ENCODE results near the gene ASXL1.

Gene ASXL1

GRCh38 chr20:32443386-32443974 is 85.3 kb downstream of the ASXL1 start:
- H4K20me1 ChIP-seq (ENCODE audit: insufficient read depth, low read length): no peaks in the 10 kb centered on the region
- H3K79me2 ChIP-seq (ENCODE audit: insufficient read depth, low read length): no peaks in the 10 kb centered on the region
- H3F3A ChIP-seq (ENCODE audit: insufficient read depth, low read length): no peaks in the 10 kb centered on the region
- H3K27ac ChIP-seq (ENCODE audit: low read depth, low read length, poor library complexity, severe bottlenecking): no peak overlapping the region
- H3K4me1 ChIP-seq (ENCODE audit: insufficient read depth, low read length, severe bottlenecking): no peaks in the 10 kb centered on the region
- no peak overlapping the region for H2AFZ ChIP-seq (ENCODE audit: low read length)
- H3K9ac ChIP-seq (ENCODE audit: low read length): no peak overlapping the region
- TF ChIP-seq, protein P1, sequence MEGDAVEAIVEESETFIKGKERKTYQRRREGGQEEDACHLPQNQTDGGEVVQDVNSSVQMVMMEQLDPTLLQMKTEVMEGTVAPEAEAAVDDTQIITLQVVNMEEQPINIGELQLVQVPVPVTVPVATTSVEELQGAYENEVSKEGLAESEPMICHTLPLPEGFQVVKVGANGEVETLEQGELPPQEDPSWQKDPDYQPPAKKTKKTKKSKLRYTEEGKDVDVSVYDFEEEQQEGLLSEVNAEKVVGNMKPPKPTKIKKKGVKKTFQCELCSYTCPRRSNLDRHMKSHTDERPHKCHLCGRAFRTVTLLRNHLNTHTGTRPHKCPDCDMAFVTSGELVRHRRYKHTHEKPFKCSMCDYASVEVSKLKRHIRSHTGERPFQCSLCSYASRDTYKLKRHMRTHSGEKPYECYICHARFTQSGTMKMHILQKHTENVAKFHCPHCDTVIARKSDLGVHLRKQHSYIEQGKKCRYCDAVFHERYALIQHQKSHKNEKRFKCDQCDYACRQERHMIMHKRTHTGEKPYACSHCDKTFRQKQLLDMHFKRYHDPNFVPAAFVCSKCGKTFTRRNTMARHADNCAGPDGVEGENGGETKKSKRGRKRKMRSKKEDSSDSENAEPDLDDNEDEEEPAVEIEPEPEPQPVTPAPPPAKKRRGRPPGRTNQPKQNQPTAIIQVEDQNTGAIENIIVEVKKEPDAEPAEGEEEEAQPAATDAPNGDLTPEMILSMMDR (IDR thresholded peaks at IDR 0.05; ENCODE audit: low read length): no peak
- TF ChIP-seq EZH2 (IDR thresholded peaks at IDR 0.05; ENCODE audit: borderline replicate concordance, low read length): no peak
- no peaks in the 10 kb centered on the region for H3K27me3 ChIP-seq (ENCODE audit: insufficient read depth, low read length)
- no peaks in the 10 kb centered on the region for H3K9me3 ChIP-seq (ENCODE audit: low read length)
- peaks cover 64% of the 10 kb centered on the region for H3K36me3 ChIP-seq (ENCODE audit: insufficient read depth, low read length)
- no peak overlapping the region for H3K4me2 ChIP-seq (ENCODE audit: low read length)
- no peaks in the 10 kb centered on the region for H3K9me2 ChIP-seq (ENCODE audit: low read depth, low read length)
- no peak overlapping the region for H3K4me3 ChIP-seq (ENCODE audit: low read depth, low read length, poor library complexity, severe bottlenecking)

DNA sequence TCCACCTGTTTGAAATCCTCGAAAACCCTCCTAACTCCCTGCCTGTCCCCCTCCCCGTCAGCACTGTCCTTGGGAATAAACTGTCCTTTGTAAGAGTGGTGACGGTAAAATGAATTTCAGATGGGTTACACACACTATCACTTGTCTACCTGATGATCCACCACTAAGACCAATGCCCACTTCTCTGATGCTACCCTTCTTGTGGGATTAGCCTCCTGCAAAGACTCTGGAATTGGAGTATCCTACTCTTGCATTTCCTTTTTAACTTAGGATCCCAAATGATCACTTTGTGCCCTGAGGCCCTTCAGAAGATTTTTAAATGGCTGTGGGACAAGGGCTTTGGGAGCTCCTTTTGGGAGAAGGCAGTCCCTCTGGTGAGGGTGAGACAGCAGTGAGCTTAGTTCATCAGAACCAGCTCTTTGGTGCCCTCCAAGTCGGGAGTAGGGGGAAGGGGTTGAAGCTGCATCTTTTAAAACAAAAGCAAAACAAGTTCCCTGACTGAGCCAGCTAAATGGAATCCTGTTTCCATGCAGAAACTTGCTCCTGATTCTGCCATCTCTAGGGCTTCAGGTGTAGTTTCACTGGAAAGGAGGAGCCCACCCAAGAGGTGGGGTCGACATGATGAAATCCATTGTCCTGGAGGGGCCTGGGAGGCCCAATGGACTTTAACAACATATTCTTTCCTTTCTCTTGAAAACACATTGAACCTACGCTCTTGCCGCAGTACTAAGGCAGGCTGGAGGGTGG is 86.5 kb downstream of the ASXL1 start:
- Histone ChIP-seq H3F3A (ENCODE audit: insufficient read depth, low read length) (no peaks in the 10 kb centered on the region), H3K4me3 (ENCODE audit: low read depth, low read length, poor library complexity, severe bottlenecking) (no peak overlapping the region), H3K79me2 (ENCODE audit: insufficient read depth, low read length) (no peaks in the 10 kb centered on the region), H2AFZ (ENCODE audit: low read length) (no peak overlapping the region), H3K4me2 (ENCODE audit: low read length) (no peak overlapping the region), H3K9me3 (ENCODE audit: low read length) (no peaks in the 10 kb centered on the region), H4K20me1 (ENCODE audit: insufficient read depth, low read length) (no peaks in the 10 kb centered on the region), H3K27ac (ENCODE audit: low read depth, low read length, poor library complexity, severe bottlenecking) (no peak overlapping the region), H3K9ac (ENCODE audit: low read length) (no peak overlapping the region), H3K4me1 (ENCODE audit: insufficient read depth, low read length, severe bottlenecking) (no peaks in the 10 kb centered on the region), H3K9me2 (ENCODE audit: low read depth, low read length) (no peaks in the 10 kb centered on the region), H3K36me3 (ENCODE audit: insufficient read depth, low read length) (peaks cover 52% of the 10 kb centered on the region), H3K27me3 (ENCODE audit: insufficient read depth, low read length) (no peaks in the 10 kb centered on the region)
- TF ChIP-seq, protein P1 (IDR thresholded peaks at IDR 0.05; ENCODE audit: low read length): no peak
- no peak for TF ChIP-seq EZH2 (IDR thresholded peaks at IDR 0.05; ENCODE audit: borderline replicate concordance, low read length)

- Histone ChIP-seq H3K9me2 (ENCODE audit: low read depth, low read length) (no peaks in the 10 kb centered on the region), H3K9ac (ENCODE audit: low read length) (no peak overlapping the region), H3K27ac (ENCODE audit: low read depth, low read length, poor library complexity, severe bottlenecking) (no peak overlapping the region), H3F3A (ENCODE audit: insufficient read depth, low read length) (no peaks in the 10 kb centered on the region), H3K4me1 (ENCODE audit: insufficient read depth, low read length, severe bottlenecking) (no peaks in the 10 kb centered on the region), H3K79me2 (ENCODE audit: insufficient read depth, low read length) (no peaks in the 10 kb centered on the region), H3K4me3 (ENCODE audit: low read depth, low read length, poor library complexity, severe bottlenecking) (no peak overlapping the region), H2AFZ (ENCODE audit: low read length) (no peak overlapping the region), H3K27me3 (ENCODE audit: insufficient read depth, low read length) (no peaks in the 10 kb centered on the region), H3K36me3 (ENCODE audit: insufficient read depth, low read length) (peaks cover 42% of the 10 kb centered on the region), H4K20me1 (ENCODE audit: insufficient read depth, low read length) (no peaks in the 10 kb centered on the region), H3K4me2 (ENCODE audit: low read length) (no peak overlapping the region), H3K9me3 (ENCODE audit: low read length) (no peaks in the 10 kb centered on the region)
- TF ChIP-seq, protein P1 (IDR thresholded peaks at IDR 0.05; ENCODE audit: low read length): no peak
- no peak for TF ChIP-seq EZH2 (IDR thresholded peaks at IDR 0.05; ENCODE audit: borderline replicate concordance, low read length)
Observed at GRCh38 chr20:32445539-32446273, 87.6 kb downstream of the ASXL1 start.
